CD4-positive, alpha-beta T cell treated with Interleukin-4 for 1 hour (primary cell): ENCODE measurements around the gene LRMDA.
A peak's percentile ranks its signal among the peaks of the same experiment; 100 is the strongest.
"Not testable (repeated sequence)": the region's sequence is repeated elsewhere in the genome, so short reads cannot be mapped to it uniquely, and the experiment has no call there.

Source experiments
- DNase-seq, 2 donors: peaks; one replicate each; pipeline ENCODE4 v3.0.0-alpha.2; 2020 to 2022

Gene LRMDA

DNA sequence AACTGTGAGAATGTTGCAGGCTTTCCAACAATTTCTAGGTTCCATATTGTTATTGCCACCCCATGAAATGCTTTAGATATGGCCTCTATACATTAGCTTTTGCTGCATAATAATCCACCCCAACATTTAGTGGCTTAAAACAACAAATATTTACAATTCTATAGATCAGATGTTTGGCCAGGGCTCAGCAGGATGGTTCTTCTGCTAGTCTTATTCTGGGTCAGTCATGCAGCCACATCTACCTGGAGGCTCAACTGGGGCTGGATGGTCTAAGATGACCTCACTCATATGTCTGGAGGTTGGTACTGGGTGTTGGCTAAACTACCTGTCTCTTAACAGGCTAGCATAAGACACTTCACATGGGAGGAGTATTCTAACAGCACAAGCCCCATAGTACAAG is 607.3 kb downstream of the LRMDA start:
- DNase-seq: no peak

DNA sequence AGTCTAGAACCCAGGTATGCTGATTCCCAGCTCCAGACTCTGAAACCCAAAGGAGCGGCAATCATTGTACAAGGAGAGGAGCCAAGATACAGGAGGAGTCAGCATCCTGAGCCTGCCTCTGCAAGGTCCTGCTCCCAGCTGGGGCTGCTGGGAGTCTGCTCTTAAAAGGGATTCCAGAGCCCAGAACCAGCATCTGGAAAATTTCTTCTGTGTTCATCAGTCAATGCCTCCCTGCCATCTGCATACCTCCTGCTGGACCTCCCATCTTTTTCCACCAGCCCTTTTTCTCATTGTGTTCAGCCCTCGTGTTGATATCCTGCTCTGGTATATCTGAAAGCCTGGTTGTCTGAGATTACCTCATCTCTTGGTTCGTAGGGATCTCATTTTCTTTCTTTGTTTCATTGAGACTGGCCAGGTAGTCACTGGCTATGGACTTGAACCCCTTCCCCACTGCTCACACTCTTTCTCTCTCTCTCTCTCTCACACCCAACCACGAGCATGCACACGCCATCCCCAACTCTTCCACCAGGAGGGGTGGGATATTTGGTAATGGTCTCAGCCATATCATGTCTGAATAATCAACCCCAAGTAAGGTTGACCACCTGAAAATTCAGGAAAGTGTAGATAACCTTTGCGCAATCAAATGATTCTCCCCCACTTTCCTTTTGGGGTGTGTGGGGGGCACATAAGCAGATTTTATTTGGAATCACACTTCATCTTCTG is 608.8 kb downstream of the LRMDA start:
- DNase-seq: no peak

DNA sequence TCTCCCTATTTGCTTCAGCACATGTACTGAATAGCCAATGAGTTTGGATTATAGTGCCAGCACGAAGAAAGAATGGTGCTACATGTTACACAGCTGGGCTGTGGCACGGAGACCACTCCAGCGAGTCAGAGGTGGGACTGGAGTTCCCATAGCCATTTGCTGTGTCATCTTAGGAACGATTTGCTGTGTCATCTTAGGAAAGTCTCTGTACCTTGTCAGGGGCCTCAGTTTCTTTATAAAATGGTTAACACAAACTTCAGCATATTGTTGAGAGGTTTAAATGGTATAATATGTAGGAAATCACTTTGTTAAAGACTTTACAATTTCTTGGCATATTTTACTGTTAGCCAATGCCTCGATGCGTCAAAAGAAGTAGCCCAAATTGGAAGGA is 609.4 kb downstream of the LRMDA start:
- DNase-seq: no peak

DNA sequence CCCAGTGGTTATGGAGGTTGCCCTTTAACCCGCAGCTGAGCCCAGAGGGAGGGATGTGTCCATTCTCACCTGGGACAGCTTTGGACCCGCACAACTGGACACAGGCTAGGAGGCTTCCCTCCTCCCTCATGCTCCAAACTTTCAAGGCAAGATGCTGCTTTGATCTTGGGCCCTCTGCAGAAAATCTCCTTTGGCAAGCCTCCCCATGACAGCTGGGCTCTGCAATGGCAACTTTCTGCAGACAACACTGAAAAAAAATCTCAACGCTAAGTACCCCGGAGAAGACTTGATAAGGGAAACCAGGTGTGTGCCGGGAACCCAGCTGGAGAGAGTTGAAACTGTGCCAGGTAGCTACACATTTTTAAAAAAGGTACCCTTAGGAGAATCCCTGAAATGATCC is 610.1 kb downstream of the LRMDA start:
- no peak for DNase-seq

DNA sequence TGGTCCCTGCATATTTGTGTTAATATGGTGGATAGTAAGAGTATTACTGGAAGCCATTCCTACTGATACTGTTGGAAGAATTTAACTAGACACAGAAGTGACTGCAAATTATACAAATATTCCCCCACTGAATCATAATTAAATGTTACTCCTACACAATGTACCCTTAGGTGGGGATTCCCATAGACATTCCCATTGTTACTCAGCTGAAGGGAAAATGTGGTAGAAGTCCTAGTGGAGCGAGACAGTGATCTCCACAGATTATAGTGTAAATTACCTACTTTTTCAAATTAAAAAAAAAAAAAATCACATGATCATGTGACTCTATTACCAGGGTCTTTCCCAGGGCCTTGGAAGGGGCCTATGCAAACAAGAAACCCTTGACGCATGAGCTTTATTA is 611.8 kb downstream of the LRMDA start:
- no peak for DNase-seq

DNA sequence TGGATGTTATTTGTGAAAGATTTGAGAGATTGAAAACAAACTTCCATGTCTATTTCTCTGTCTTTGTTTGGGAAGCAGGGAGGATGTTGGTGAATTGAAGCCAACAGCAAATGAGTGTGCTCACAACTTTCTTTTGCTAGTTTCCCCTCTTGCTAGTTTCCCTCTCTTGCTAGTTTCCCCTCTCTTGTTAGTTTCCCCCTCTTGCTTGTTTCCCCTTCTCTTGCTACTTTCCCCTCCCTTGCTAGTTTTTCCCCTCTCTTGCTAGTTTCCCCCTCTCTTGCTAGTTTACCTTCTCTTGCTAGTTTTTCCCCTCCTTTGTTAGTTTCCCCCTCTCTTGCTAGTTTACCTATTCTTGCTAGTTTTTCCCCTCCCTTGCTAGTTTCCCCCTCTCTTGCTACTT is 613.3 kb downstream of the LRMDA start:
- no peak for DNase-seq

DNA sequence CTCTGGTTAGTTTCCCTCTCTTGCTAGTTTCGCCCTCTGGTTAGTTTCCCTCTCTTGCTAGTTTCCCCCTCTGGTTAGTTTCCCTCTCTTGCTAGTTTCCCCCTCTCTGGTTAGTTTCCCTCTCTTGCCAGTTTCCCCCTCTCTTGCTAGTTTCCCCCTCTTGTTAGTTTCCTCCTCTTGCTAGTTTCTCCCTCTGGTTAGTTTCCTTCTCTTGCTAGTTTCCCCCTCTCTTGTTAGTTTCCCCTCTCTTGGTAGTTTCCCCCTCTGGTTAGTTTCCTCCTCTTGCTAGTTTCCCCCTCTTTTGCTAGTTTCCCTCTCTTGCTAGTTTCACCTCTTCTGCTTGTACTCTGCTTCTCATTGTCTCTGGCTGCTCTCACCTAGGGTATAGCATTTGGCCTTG is 613.8 kb downstream of the LRMDA start:
- DNase-seq: no peak

DNA sequence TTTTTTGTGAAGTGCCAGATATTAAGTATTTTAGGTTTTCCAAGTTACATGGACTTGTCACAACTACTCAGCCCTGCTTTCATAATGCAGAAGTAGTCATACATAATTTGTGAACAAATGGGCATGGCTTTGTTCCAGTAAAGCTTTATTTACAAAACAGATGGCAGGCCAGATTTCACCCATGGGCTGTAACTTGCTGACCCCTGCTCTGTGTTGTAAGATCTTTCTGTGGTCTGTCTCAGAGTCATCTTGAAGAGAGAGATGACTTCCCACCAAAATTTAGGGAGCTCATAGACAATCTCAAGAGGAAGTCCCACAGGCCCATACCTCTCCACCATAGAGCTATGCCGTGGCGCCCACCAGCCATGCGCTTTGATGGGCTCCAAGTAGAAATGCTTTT is 616.1 kb downstream of the LRMDA start:
- no peak for DNase-seq

DNA sequence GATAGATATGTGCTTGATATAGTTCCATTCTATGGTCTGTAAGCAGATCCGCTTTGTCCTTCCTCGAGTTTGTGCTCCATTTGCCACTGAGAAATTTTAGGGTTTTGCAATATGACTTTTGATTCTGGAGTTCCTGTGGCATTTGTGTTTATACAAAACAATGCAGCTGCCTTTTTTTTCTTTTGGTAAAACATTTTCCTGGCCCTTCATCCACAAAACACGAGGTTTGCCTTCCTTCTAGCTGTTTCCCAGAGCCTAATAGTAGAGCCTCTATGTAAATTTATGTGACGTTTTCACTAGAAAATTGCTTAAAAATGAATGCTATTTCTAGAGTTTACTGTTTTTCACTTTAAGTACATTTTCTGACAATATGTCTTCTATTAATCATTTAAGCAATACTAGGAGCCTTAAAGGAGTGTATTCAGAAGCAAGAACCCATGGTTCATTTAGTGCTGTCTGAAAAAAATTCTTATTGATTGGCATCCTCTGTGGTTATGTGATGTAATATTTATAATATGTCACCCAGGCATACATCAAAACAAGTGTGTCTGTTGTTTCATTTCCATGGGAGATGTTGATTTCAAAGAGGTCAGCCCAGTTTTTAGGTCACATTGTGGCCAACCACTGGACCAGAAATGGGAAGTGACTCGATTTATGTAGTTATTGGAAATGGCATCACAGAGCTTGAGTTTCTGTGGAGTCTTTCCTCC is 618.3 kb downstream of the LRMDA start:
- peak; percentile 24 to 33 for DNase-seq

DNA sequence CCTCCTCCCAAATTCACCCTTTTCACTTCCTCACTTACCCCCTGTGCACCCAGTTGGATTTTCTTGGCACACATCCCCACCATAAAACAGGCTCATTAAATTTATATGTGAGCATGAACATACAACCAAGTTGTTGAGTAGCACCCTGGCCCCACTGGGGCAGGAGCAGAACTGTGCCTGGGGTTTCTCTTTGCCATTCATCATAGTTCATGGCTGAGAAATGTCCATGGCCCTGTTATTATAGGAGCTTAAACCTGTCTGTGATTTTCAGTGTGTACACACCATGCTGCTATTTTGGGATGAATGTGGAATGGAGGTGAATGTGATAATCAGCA is 618.8 kb downstream of the LRMDA start:
- no peak for DNase-seq

DNA sequence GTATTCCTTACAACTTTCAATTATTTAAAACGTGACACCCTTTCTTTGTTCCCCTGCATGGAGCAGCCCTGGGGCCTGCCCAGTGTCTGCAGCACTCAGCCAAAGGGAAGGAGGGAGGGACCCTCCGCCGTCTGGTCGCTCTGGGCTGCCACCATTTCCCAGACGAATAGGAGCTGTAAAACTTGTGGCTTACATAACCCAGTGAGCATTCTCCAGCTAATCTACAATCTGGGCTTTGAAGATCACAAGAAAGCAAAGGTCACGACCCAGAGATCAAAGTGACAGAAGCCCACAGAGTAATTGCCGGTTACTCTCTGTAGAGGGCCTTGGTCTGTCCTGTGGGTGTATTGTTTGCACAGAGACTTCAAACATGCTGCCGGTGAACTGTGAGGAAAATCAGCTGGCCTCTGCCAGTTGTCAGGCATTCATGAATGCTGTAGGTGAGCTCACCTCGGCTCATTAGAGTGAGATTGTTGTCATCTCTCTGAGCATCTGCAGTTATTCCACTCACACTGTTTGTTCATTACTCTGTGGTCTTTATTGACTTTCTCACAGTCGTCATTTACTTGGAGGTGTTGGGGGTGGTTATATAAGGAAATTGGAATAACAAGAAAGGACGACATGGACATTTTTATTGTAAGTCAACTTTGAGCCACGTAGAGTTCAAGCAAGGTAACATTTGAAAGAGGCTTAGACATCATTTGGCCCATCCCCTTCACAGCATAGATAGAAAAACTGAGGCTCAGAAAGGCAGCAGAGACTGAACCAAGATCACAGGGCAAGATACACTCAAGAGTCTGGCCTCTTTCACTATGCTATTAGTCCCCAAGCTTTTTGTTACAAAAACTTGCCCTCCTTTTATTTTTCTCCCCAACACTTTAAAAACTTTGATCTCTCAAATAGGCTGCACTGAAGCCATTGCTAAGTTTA is 619.8 kb downstream of the LRMDA start:
- no peak for DNase-seq

DNA sequence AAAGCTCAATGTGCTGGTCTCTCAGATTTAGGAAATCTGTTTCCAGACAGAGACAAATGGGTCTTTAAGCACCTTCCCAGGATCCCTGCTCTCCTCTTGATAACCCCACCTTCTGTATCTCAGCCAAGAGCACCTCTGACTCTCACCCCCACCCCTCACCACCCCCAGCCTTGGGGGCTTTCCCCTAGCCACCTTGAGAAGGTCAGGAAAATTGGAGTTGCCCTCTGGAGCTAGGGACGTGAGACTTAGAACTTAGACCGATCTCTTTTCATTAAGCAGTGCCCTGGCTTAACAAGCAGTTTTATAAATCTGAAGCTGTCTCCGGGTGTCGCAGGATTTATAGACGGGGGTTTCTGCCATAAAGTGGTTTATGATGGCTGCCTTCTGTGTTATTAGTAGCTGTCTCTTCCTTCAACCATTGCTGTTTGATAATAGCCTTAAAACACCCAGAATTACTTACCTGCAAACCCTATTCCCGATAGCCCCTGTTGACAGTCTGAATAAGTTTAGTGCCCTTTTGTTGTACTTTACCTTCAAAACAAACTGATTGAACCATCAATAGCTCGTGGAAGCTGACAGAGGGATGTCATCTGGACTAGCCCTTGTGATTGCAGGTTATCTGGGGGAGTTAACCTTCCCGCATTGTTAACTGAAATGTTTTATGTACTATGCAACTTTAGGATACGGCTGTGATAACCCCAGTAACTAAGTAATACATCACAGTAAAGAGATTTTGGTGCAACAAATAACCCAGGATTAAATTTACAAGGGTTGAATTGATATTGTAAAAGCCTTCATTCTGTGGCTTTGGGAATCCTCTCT is 621.5 kb downstream of the LRMDA start:
- DNase-seq: no peak

DNA sequence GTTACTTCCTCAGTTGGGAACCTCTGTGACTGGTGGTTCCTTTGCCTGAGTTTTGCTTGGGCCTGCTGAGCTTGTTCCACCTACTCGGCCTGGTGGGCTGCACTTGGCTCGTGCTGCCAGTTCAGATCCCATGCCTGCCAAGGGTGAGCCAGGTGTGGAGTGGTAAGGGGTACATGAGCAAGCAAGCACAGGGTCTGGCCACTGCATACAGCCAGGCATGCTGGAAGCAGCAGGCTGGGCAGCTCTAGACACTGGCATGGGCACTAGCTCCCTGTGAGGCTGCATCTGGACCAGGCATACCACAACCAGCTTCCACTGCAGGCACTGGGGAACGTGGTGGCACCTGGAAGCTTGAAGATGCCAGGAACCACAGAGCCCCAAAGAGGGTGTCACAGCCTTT is 624.0 kb downstream of the LRMDA start:
- no peak for DNase-seq

DNA sequence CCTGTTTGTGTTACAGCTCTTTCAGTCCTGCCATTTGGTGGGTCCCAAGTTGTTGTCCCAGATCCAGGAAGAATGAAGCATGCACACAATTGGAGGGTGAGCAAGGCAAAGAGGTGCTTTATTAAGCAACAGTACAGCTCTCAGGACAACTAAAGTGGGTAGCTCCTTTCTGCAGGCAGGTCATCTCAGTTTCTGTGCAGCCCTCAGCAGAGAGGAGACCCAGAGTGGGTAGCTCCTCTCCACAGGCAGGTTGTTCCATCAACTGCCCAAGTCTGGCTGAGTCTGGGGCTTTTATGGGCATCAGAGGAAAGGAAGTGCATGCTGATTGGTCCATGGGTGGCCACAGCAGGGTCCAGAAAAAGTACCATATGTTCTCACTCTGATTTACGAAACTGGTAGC is 624.5 kb downstream of the LRMDA start:
- no peak for DNase-seq

DNA sequence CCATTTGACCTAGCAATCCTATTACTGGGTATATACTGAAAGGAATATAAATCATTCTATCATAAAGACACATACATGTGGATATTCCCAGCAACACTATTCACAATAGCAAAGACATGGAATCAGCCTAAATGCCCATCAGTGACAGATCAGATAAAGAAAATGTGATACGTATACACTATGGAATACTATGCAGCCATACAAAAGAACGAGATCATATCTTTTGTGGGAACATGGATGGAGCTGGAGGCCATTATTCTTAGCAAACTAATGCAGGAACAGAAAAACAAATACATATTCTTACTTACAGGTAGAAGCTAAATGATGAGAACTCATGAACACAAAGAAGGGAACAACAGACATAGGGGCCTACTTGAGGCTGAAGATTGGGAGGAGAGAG is 629.6 kb downstream of the LRMDA start:
- not testable (repeated sequence) for DNase-seq

DNA sequence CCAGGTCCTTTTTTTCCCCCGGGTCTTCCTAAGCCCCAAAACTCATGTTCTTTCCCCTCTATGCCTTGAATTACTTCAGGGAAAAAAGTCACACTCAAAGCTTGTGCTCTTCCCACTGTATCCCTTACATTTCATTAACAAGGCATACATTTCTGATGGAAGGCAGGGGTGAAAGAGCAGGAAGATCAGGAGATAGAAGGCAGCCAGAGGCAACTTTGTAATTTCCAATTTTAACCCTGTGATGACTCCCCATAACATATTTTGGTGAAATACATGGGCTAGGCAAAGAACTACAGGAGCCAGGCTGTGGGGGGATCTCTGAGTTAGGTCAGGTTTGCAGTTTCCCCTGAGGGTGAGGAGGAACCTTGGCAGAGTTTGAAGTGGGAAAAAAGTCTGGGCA is 635.0 kb downstream of the LRMDA start:
- DNase-seq: no peak

DNA sequence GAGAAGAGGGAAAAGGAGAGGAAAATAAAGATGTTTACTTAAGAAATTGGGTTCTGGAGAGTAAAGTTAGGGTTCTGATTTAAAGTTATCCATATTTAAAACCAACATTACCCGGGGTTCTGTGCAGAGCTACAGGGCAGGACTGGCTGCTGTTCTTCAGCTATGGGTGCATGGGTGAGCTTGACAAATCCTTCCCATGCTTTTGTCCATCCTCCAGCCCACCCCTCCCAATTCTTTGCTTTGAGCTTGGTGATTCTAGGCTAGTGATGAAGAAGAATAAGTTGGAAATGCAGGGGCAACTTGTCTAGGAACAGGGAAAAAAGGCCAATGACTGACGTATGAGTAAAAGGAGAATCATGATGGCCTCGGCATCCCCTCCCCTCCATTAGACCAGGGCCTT is 636.0 kb downstream of the LRMDA start:
- no peak for DNase-seq

DNA sequence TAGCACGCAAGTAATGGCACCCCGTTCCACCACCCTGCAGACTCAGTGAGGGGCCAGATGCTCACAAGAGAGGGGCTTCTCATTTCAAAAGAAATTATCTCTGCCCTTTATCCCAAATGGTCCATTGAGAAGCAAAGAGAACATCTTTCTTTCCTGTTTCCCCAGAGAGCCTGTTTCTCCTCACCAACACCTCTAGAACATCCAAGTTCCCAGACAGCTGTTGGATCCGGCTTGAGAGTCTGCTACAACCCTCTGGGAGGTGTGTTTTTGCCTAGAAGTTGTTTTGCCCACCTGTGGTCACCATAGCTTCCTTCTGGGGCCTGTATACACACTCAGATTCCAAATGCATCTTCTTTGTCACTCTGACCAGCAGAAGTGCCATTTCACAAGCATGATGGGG is 637.4 kb downstream of the LRMDA start:
- DNase-seq: no peak

DNA sequence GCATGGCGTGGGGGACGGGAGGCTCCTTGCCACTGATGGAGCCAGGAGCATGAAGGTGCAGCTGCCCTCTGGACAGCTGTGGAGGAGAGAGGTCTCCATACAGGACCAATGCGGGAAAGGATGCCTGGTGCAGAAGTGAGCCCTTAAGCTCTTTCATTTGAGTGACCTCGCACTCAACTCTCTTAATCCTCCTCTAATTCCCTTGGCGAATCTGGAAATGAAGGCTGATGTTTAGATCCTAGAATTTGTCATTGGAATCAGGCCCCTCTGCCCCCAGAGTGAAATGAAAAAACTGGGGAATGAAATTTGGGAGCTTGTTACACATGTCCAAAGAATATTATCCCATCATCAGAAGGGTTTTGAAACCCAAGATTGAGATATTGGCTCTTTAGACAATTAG is 639.5 kb downstream of the LRMDA start:
- DNase-seq: no peak

DNA sequence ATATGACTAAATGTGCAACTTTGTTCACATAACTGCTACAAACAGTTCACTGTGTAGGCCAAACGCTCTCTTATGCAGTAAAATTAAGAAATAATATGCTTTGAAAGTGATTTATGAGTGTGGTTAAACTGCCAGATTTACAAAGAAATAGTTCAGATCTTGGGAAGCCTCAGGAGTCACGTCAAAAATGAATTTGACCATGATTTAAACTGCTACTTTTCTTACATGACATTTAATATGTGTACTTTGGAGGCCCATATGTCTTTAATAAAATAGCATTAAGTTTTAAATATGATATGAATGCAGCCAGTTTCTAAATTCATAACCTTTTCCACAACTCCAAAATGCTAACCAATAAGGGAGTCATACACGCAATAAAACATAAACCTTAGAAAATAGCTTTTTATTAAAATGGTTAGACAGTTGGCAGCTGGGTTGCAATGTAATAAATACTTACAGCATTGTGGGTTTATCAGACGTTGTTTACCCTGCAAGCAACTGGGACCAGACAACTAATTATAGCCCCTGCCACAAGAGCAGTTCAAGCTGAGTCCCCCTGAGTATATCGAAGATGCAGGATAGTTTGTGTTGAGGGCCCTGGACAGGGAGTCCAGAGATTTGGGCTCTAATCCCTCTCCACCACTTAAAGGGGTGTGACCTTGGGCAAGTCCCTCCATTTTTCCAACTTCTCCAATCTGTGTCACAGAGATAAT is 640.4 kb downstream of the LRMDA start:
- no peak for DNase-seq

DNA sequence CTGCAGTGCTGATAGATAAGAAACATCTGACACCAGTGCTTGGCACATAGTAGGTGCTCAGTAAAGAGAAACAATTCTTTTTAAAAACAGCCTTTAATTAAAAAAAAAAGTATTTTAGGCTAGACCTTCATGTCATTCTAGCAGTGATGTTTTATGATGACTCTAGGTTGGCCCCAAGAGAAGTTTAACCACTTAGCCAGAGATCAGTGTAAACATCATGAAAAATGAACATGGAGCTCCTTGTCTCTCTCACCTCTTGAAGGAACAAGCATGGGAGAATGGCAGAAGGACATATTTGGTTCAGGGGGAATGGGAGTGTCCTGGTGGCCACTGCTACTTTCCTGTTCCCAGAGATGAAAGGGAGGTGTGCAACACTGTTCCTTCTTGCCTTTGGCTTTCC is 641.0 kb downstream of the LRMDA start:
- no peak for DNase-seq

DNA sequence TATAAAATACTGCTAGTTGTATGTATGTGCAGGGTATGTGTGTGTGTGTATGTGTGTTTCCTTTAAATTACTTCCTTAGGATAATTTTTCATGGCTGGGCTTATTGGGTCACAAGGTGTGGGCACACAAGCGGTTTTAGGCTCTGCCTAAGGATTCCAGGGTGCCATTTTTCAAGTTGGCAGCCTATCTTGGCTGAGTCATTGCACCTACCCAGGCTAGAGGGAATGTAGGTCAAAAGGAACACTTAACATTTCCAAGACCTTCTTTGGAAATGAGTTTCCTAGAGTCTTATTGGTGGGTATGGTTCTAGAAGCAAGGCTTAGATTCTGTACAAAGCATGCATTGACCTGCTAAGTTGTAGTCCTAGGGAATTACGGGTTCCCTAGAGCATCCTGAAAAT is 642.1 kb downstream of the LRMDA start:
- DNase-seq: no peak
